GM12872 (cell line): ENCODE measurements around the gene PDE3A.

Experiments used
- CTCF ChIP-seq: IDR thresholded peaks from 3 replicates; pipeline ENCODE4 v1.5.1; 2011; ENCODE audit warnings: low read depth, mild to moderate bottlenecking, low read length, moderate library complexity; ENCODE audit not compliant: insufficient read depth

Gene PDE3A

GRCh38 chr12:20624718-20625117, 256.4 kb downstream of the PDE3A start:
- TF ChIP-seq CTCF = no peak

GRCh38 chr12:20625531-20625930, 257.2 kb downstream of the PDE3A start:
- no peak for TF ChIP-seq CTCF

GRCh38 chr12:20627001-20627588, 258.8 kb downstream of the PDE3A start:
- no peak for TF ChIP-seq CTCF

- no peak for TF ChIP-seq CTCF
Measured at GRCh38 chr12:20628226-20628787, 260.0 kb downstream of the PDE3A start.

- no peak for TF ChIP-seq CTCF
Measured at GRCh38 chr12:20628999-20629398, 260.7 kb downstream of the PDE3A start.

GRCh38 chr12:20629414-20630156, 261.2 kb downstream of the PDE3A start:
- TF ChIP-seq CTCF = no peak

GRCh38 chr12:20631711-20632110, 263.4 kb downstream of the PDE3A start:
- no peak for TF ChIP-seq CTCF
